ENCODE results near the gene PHACTR3.
A peak's percentile ranks its signal among the peaks of the same experiment; 100 is the strongest.

PHACTR3 gene

GRCh38 chr20:59821201-59821600, 216.9 kb downstream of the PHACTR3 start:
- DNase-seq = no peak

DNA sequence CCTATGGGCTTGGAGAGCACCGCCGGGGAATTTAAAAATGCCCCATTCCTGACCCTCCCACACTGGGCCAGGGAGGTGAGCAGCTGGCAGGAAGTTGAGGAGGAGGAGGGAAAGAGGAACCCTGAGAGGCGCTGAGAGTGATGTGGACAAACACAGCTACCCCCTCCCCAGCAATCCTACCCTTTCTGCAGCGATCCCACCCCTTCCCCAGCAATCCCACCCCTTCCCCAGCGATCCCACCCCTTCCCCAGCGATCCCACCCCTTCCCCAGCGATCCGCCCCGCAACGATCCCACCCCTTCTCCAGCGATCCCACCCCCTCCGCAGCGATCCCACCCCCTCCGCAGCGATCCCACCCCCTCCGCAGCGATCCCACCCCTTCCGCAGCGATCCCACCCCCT, 217.4 kb downstream of the PHACTR3 start:
- DNase-seq = no peak

DNA sequence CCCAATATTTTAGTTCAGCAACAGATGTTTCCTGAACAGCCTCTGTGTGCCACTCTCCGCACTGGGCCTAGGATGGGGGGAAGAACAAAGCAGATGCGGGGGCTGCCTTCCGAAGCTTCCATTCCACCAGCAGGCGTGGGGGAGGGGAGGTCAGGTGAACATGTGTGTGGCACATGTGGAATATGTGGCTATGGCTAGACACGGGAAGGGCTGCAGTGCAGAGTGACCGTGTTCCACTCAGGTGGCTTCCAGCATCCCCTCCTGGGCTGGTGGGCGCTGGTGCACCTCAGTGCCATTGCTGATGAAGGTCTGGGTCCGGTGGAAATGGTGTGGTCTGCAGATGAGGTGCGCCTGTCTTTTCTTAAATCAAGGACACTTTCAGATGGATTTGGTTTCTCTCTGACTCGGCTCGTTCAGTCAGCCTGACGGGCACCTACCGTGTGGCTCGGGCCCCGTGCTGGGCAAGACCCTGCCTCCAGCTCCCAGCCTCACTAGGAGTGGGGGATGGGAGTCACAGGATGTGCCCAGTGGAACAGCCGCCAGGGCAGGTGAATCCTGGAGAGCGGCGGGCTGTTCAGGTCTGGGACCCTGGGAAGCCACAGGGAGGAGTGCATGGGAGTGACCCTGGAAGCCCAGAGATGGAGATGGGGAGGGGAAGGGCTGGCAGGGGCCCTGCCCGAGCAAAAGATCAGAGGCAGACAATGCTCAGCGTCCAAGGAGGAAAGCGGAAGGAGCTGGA, 218.1 kb downstream of the PHACTR3 start:
- no peak for DNase-seq

DNA sequence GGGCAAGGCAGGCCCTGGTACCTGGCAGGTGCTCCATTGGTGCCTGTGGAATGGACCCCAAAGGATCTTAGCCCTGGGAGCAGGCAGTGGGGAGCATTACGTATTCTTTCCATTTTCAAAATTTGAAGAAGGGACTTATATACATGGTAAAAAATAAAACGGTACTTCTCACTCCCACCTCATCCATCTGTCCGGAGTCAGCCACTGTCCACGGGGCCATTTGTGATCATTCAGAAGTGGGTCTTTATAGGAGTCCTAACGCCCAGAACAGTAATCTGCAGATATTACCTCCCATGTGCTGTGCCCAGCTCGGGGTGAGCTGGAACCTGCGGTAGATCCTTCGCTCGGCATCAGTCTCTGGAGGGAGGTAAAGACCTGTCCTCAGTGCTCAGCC, 218.7 kb downstream of the PHACTR3 start:
- no peak for DNase-seq

GRCh38 chr20:59823491-59824259, 219.3 kb downstream of the PHACTR3 start:
- DNase-seq = no peak

DNA sequence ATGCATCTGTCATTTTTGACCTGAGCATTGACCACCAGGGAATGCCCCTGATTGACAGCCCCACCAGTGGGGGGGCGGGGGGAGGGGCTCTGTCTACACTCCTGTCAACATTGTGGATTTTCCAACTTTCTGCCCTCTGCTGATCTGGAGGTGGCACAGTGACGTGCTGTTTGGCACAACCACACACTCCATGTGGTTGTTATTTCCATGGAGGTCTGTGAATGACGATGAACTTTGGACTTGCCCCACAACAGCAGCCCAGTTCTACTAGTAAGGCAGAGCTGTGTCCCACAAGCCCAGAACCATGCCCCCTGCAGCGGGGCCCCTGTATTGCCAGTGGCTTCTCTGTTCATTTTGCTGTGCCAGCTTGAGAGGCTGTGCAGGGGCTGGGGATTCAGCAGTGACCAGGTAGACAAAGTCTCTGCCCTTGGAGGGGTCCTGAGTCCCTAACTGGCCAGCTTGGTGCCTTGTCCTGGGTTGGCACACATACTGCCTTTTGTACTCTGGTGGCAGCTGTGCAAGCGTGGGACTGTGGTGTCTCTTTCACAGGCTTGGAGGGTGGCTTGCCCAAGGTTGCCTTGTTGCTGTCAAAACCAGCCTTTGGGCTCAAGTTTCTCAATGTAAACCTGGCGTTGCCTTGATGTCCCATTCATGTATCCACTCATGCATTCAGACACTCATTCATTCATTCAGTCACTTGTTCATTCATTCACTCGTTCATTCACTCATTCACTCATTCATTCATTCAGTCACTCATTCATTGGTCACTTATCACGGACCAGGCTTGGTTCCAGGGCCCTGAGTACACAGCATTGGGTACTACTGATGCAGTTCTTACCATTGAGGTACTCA, 220.6 kb downstream of the PHACTR3 start:
- no peak for DNase-seq

- no peak for DNase-seq
Measured at GRCh38 chr20:59825563-59825920, 221.2 kb downstream of the PHACTR3 start.

- DNase-seq = peak; percentile 42 to 60
Measured at GRCh38 chr20:59825944-59826759, 221.8 kb downstream of the PHACTR3 start.

GRCh38 chr20:59827138-59828056, 223.1 kb downstream of the PHACTR3 start:
- DNase-seq = no peak

DNA sequence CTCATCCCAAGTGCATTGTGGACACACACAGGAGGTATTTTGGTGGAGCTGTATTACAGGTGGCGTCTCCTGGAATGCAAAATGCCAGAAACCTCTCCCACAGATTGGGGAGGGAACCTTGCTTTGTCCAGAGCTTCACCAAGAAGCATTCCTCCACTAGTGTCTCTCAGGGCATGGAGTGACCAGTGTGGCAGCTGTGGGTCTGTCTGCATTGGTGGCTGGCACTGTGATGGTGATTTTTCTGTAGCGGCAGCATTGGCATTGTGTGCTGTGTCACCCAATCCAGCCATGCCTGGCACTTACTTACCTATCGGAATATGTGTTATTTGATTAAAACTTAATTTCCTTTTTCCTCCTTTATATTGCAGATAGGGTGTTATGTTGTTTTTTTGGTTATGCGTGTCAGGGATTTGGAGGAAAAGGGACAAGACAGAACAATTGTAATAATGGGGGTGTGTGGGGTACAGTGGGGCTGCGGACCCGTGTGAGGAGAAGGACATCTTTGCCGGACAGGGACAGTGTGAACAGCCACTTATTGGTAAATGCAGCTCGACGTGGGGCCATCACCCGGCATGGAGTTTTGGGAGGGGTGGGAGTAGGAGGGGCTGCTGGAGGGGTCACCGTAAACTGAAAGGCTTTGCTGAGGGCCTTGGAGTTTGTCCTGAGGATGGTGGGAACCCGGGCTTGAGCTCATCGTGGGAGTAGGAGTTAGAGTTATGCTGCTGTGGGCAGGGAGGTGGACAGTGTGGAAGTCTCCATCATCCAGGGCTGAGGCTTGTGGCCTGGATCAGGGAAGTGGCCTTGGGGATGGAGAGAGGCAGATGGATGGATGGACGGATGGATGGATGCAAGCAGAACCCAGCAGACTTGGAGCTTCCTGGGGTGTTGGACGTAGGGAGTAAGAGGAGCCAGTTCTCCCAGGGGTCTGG, 224.0 kb downstream of the PHACTR3 start:
- DNase-seq = no peak

DNA sequence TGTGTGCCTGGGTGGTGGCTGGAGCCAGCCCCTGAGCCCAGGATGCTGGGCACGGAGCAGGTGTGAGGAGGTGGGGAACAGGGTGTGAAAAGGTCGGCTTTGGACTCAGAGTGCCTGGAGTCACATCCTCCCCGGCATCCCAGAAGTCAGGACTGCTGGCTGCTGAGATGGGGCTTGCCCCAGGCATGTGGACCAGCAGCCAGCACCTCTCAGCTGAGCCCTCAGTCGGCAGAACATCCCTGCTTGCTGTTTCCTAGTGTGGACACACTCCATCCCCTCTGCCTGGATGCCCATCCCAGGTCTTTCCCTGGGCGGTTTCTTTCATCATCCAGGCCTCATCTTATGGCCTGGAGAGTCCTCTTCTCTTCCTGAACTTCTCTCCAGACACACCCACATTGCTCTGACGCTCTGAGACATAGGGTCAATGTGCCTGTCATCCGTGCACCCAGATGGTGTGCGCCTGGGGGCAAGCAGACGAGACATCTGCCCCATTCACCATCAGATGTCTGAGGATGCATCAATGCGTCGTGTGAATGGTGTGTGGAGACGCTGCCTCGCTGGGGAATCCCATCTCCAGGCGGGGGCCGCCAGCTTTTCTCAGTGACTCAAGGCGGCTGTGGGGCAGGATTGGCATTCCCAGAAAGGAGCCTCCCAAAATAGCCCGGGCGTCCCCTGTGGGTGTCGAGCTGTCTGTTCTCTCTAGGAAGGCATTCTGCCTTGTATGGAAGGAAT, 224.9 kb downstream of the PHACTR3 start:
- no peak for DNase-seq

GRCh38 chr20:59829786-59830664, 225.7 kb downstream of the PHACTR3 start:
- DNase-seq = no peak

GRCh38 chr20:59830665-59831023, 226.3 kb downstream of the PHACTR3 start:
- no peak for DNase-seq

GRCh38 chr20:59831024-59831915, 226.9 kb downstream of the PHACTR3 start:
- no peak for DNase-seq

GRCh38 chr20:59831916-59832270, 227.6 kb downstream of the PHACTR3 start:
- DNase-seq = no peak

GRCh38 chr20:59832406-59833363, 228.3 kb downstream of the PHACTR3 start:
- no peak for DNase-seq
